Measurements from ENCODE around the gene ZDHHC14. TPM values are rescaled to one million over a fixed set of nuclear protein-coding genes. Genes with fewer than 3 reads are reported as not detected.

The ZDHHC14 gene
- total RNA-seq, 1 experiment from 2014 or later, result 4.9 TPM

DNA sequence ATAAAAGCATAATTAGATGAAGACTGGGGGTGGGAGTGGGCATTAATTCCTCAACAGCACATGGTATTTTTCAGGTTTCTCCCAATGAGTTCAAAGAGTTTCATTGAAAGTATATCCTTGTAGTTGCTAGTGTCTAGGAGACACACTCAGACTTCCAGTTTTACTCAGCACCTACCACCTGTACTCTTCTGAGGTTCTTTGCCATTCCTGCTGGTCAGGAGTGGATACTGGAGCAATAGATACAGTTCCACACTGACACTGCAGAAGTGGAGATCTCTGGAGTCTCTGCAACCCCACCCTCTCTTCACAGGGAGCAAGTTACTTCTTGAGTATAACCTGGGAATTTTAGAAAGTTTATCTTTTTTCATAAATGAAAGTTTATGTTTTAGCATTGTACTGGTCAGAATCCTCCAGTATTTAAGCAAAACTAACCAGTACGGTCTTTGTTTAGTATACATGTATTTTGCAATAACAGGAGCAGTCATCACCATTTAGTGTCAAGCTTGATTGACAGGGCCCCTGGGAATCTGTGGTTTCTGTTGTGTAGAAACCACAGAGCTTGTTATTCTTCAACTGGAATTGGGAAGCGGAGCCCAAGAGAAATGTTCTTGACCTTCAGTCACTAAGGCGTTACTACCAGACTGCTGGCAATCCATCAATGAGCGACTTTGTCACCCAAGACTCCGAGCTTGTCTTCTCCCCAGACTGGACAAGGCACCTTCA is 148.1 kb downstream of the ZDHHC14 start:
- Histone ChIP-seq H3K9me2 (replicated peaks; ENCODE audit: low read length) (no peaks in the 10 kb centered on the region), H3F3A (ENCODE audit: low read length, unreplicated experiment) (no peaks in the 10 kb centered on the region), H3K27me3 (ENCODE audit: low read length) (no peaks in the 10 kb centered on the region), H3K4me1 (ENCODE audit: insufficient read depth, low read length) (no peaks in the 10 kb centered on the region), H3K36me3 (ENCODE audit: low read depth, low read length) (no peaks in the 10 kb centered on the region), H3K9me3 (ENCODE audit: low read length) (no peaks in the 10 kb centered on the region), H3K4me3 (ENCODE audit: low read length) (no peak overlapping the region), H3K9ac (ENCODE audit: low read length) (no peak overlapping the region), H3K79me2 (ENCODE audit: low read length) (no peaks in the 10 kb centered on the region), H2AFZ (ENCODE audit: low read length) (no peak overlapping the region), H3K27ac (ENCODE audit: low read length) (no peak overlapping the region), H4K20me1 (ENCODE audit: low read length) (no peaks in the 10 kb centered on the region), H3K4me2 (ENCODE audit: low read length) (no peak overlapping the region)
- POLR2A ChIA-PET (ENCODE audit: unreplicated experiment), result no interaction called here
- peak; percentile 23 for DNase-seq
- intact Hi-C loops (cut with micrococcal nuclease), result no loop called here
- CTCF ChIA-PET, result no interaction called here
- TF ChIP-seq, protein P1, sequence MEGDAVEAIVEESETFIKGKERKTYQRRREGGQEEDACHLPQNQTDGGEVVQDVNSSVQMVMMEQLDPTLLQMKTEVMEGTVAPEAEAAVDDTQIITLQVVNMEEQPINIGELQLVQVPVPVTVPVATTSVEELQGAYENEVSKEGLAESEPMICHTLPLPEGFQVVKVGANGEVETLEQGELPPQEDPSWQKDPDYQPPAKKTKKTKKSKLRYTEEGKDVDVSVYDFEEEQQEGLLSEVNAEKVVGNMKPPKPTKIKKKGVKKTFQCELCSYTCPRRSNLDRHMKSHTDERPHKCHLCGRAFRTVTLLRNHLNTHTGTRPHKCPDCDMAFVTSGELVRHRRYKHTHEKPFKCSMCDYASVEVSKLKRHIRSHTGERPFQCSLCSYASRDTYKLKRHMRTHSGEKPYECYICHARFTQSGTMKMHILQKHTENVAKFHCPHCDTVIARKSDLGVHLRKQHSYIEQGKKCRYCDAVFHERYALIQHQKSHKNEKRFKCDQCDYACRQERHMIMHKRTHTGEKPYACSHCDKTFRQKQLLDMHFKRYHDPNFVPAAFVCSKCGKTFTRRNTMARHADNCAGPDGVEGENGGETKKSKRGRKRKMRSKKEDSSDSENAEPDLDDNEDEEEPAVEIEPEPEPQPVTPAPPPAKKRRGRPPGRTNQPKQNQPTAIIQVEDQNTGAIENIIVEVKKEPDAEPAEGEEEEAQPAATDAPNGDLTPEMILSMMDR (conservative IDR thresholded peaks at IDR 0.05; ENCODE audit: low read depth, low read length), result no peak
- TF ChIP-seq EZH2phosphoT487 (IDR thresholded peaks at IDR 0.05; ENCODE audit: borderline replicate concordance, low read length) (no peak), EZH2 (IDR thresholded peaks at IDR 0.05; ENCODE audit: low read length, unreplicated experiment) (no peak)
- BruUV-seq (replicated peaks), result no TSS peak
- ATAC-seq, result no peak

DNA sequence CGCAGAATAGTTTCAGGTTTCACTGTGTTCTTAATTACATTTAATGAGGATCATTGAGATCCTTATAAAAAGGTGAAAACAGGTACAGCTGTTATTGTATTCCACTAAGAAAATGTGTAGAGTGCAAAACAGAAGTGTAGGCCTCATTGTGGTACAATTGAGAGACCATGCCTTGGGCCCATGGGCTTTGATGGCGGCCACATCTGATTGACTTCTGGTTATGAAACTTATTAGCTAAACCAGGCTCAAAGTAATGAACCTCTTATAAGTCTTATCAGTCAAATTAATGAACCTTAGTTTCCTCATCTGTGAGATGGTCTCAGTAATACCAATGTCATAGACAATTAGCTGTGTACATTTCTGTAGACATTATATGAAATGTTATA is 148.7 kb downstream of the ZDHHC14 start:
- POLR2A ChIA-PET (ENCODE audit: unreplicated experiment), result no interaction called here

DNA sequence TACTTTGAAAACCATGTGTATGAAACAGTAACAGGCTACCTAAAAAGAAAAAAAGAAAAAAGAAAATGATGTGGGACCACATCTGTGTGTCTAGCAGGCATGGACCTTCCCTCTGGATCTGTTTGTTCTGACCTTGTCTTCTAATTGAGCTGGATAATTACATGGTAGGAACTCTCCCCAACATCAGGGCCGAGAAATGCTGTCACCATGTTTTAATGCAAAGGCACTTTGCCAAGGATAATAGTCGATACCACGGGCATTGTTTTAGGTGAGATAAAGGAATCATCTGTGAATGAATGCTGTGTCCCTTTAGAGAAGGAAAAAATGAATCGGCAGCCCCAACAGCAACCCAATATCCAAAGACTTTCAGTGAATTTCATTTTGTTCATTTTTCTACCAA is 149.1 kb downstream of the ZDHHC14 start:
- no TSS peak for BruUV-seq (replicated peaks)
- Histone ChIP-seq H3K27ac (ENCODE audit: low read length) (no peak overlapping the region), H3K4me1 (ENCODE audit: insufficient read depth, low read length) (peaks cover 5% of the 10 kb centered on the region), H3K79me2 (ENCODE audit: low read length) (no peaks in the 10 kb centered on the region), H3K9me3 (ENCODE audit: low read length) (no peaks in the 10 kb centered on the region), H3F3A (ENCODE audit: low read length, unreplicated experiment) (no peaks in the 10 kb centered on the region), H4K20me1 (ENCODE audit: low read length) (no peaks in the 10 kb centered on the region), H3K36me3 (ENCODE audit: low read depth, low read length) (no peaks in the 10 kb centered on the region), H2AFZ (ENCODE audit: low read length) (no peak overlapping the region), H3K4me3 (ENCODE audit: low read length) (no peak overlapping the region), H3K9ac (ENCODE audit: low read length) (no peak overlapping the region), H3K9me2 (replicated peaks; ENCODE audit: low read length) (no peaks in the 10 kb centered on the region), H3K27me3 (ENCODE audit: low read length) (no peaks in the 10 kb centered on the region), H3K4me2 (ENCODE audit: low read length) (no peak overlapping the region)
- DNase-seq (no peak), ATAC-seq (no peak)
- POLR2A ChIA-PET (ENCODE audit: unreplicated experiment), result no interaction called here
- TF ChIP-seq EZH2phosphoT487 (IDR thresholded peaks at IDR 0.05; ENCODE audit: borderline replicate concordance, low read length) (no peak), EZH2 (IDR thresholded peaks at IDR 0.05; ENCODE audit: low read length, unreplicated experiment) (no peak)
- TF ChIP-seq, protein P1 (conservative IDR thresholded peaks at IDR 0.05; ENCODE audit: low read depth, low read length), result no peak
- CTCF ChIA-PET, result no interaction called here
- intact Hi-C loops (cut with micrococcal nuclease), result loop anchor here (10.0 kb wide), 1 partner anchor 85 kb away; no protein-coding TSS in a partner anchor

More for the DNA sequence above, 148.7 kb downstream of the ZDHHC14 start:
- intact Hi-C loops (cut with micrococcal nuclease), result loop anchor here (10.0 kb wide), 1 partner anchor 85 kb away; no protein-coding TSS in a partner anchor
- Histone ChIP-seq H2AFZ (ENCODE audit: low read length) (no peak overlapping the region), H3K9me3 (ENCODE audit: low read length) (no peaks in the 10 kb centered on the region), H4K20me1 (ENCODE audit: low read length) (no peaks in the 10 kb centered on the region), H3K36me3 (ENCODE audit: low read depth, low read length) (no peaks in the 10 kb centered on the region), H3K4me3 (ENCODE audit: low read length) (no peak overlapping the region), H3K27me3 (ENCODE audit: low read length) (no peaks in the 10 kb centered on the region), H3K79me2 (ENCODE audit: low read length) (no peaks in the 10 kb centered on the region), H3K9me2 (replicated peaks; ENCODE audit: low read length) (no peaks in the 10 kb centered on the region), H3K4me1 (ENCODE audit: insufficient read depth, low read length) (no peaks in the 10 kb centered on the region), H3K9ac (ENCODE audit: low read length) (no peak overlapping the region), H3K4me2 (ENCODE audit: low read length) (no peak overlapping the region), H3F3A (ENCODE audit: low read length, unreplicated experiment) (no peaks in the 10 kb centered on the region), H3K27ac (ENCODE audit: low read length) (no peak overlapping the region)
- ATAC-seq (no peak), DNase-seq (no peak)
- CTCF ChIA-PET, result no interaction called here
- BruUV-seq (replicated peaks), result no TSS peak
- TF ChIP-seq, protein P1 (conservative IDR thresholded peaks at IDR 0.05; ENCODE audit: low read depth, low read length), result no peak
- no peak for TF ChIP-seq EZH2 (IDR thresholded peaks at IDR 0.05; ENCODE audit: low read length, unreplicated experiment)
- TF ChIP-seq EZH2phosphoT487 (IDR thresholded peaks at IDR 0.05; ENCODE audit: borderline replicate concordance, low read length), result no peak

Measured in PC-3 (cell line).